Tibial artery (tissue), 4 donors: ENCODE data around the gene TTC36.
"Not testable (repeated sequence)": the region's sequence is repeated elsewhere in the genome, so short reads cannot be mapped to it uniquely, and the experiment has no call there.

Experiments used
- DNase-seq, 2 donors: peaks; one replicate each; pipeline ENCODE4 v3.0.0-alpha.2; 2019
- H3K27ac ChIP-seq, 2 donors: fragments of 200-600 bp; sonication (generic) in 1 of 2; 1 replicate in 1 of 2; 2 replicates in 1 of 2; pipeline ENCODE4 v1.5.1; 2018 to 2019; ENCODE audit warnings: mild to moderate bottlenecking in 1 of 2
- H3K27me3 ChIP-seq, 2 donors: fragments of 200-600 bp; sonication (generic) in 1 of 2; one replicate each; pipeline versions ENCODE4 v1.5.1 to v1.6.0; 2016 to 2019
- H3K36me3 ChIP-seq, 3 donors: fragments of 200-600 bp; sonication (generic) in 2 of 3; one replicate each; pipeline ENCODE4 v1.5.1; 2016 to 2019; ENCODE audit warnings: mild to moderate bottlenecking in 2 of 3
- H3K4me1 ChIP-seq, 4 donors: fragments of 200-600 bp; sonication (generic) in 2 of 4; 1 replicate in 3 of 4; 2 replicates in 1 of 4; pipeline ENCODE4 v1.5.1; 2016 to 2019
- H3K4me3 ChIP-seq, 2 donors: fragments of 200-600 bp; sonication (generic) in 1 of 2; 1 replicate in 1 of 2; 2 replicates in 1 of 2; pipeline ENCODE4 v1.5.1; 2018 to 2019; ENCODE audit warnings: mild to moderate bottlenecking in 2 of 2
- H3K9me3 ChIP-seq, 3 donors: fragments of 200-600 bp; sonication (generic) in 1 of 3; one replicate each; pipeline ENCODE4 v1.5.1; 2016 to 2019
- intact Hi-C: fragments of 100-400 bp; cut with DNase I; formaldehyde crosslinking; loops from one replicate; pipeline ENCODE4 v1.15.0; 2023; ENCODE audit warnings: low total_unique reads
- TF ChIP-seq, protein P1 (sequence below), 2 experiments: fragments of 200-600 bp in 1 of 2; fragments of 450-650 bp in 1 of 2; IDR thresholded peaks; one replicate each; pipeline ENCODE4 v1.5.1; 2017 to 2019; ENCODE audit warnings: antibody characterized with exemption in 2 of 2, mild to moderate bottlenecking in 1 of 2, moderate library complexity in 1 of 2

The TTC36 gene

GRCh38 chr11:118552341-118552740 is 25.1 kb downstream of the TTC36 start:
- H3K4me1 ChIP-seq: no peaks in the 10 kb centered on the region
- H3K36me3 ChIP-seq: peaks cover 58 to 86% (median 65%) of the 10 kb centered on the region in 3 donors
- no peak overlapping the region for H3K4me3 ChIP-seq
- no peaks in the 10 kb centered on the region for H3K27me3 ChIP-seq
- intact Hi-C loops: no loop called here
- no peak for DNase-seq
- TF ChIP-seq, protein P1, sequence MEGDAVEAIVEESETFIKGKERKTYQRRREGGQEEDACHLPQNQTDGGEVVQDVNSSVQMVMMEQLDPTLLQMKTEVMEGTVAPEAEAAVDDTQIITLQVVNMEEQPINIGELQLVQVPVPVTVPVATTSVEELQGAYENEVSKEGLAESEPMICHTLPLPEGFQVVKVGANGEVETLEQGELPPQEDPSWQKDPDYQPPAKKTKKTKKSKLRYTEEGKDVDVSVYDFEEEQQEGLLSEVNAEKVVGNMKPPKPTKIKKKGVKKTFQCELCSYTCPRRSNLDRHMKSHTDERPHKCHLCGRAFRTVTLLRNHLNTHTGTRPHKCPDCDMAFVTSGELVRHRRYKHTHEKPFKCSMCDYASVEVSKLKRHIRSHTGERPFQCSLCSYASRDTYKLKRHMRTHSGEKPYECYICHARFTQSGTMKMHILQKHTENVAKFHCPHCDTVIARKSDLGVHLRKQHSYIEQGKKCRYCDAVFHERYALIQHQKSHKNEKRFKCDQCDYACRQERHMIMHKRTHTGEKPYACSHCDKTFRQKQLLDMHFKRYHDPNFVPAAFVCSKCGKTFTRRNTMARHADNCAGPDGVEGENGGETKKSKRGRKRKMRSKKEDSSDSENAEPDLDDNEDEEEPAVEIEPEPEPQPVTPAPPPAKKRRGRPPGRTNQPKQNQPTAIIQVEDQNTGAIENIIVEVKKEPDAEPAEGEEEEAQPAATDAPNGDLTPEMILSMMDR (IDR thresholded peaks at IDR 0.05): no peak
- H3K9me3 ChIP-seq: no peaks in the 10 kb centered on the region
- H3K27ac ChIP-seq: no peak overlapping the region

- Histone ChIP-seq H3K36me3 (peaks cover 20 to 38% (median 37%) of the 10 kb centered on the region in 3 donors), H3K9me3 (no peaks in the 10 kb centered on the region), H3K4me3 (no peak overlapping the region), H3K27ac (no peak overlapping the region), H3K4me1 (peaks cover 0 to 11% (median 6%) of the 10 kb centered on the region in 4 donors), H3K27me3 (no peaks in the 10 kb centered on the region)
- DNase-seq: peak in 1 of 2 donors; percentile 27
- TF ChIP-seq, protein P1 (IDR thresholded peaks at IDR 0.05): no peak
- intact Hi-C loops: no loop called here
These were observed 33.5 kb downstream of the TTC36 start for GRCh38 chr11:118560806-118561205.

- intact Hi-C loops: no loop called here
- H3K4me3 ChIP-seq: peak overlapping the region; percentile 56 to 67
- no peaks in the 10 kb centered on the region for H3K27me3 ChIP-seq
- H3K36me3 ChIP-seq: no peaks in the 10 kb centered on the region
- peak overlapping the region; percentile 87 to 89 for H3K27ac ChIP-seq
- no peaks in the 10 kb centered on the region for H3K9me3 ChIP-seq
- TF ChIP-seq, protein P1 (IDR thresholded peaks at IDR 0.05): no peak
- DNase-seq: peak; percentile 66 to 78
- H3K4me1 ChIP-seq: peaks cover 0 to 11% (median 6%) of the 10 kb centered on the region in 4 donors
These were observed 37.8 kb downstream of the TTC36 start for GRCh38 chr11:118565051-118565450.

- Histone ChIP-seq H3K27ac (no peak overlapping the region), H3K36me3 (no peaks in the 10 kb centered on the region), H3K9me3 (no peaks in the 10 kb centered on the region), H3K4me3 (no peak overlapping the region), H3K27me3 (no peaks in the 10 kb centered on the region), H3K4me1 (peaks cover 0 to 26% (median 16%) of the 10 kb centered on the region in 4 donors)
- TF ChIP-seq, protein P1 (IDR thresholded peaks at IDR 0.05): no peak
- DNase-seq: no peak
- intact Hi-C loops: loop anchor here (5.0 kb wide), 1 partner anchor 38 kb away; the partner anchor contains the start of gene PHLDB1
These were observed 42.4 kb downstream of the TTC36 start for GRCh38 chr11:118569670-118570069.

DNA sequence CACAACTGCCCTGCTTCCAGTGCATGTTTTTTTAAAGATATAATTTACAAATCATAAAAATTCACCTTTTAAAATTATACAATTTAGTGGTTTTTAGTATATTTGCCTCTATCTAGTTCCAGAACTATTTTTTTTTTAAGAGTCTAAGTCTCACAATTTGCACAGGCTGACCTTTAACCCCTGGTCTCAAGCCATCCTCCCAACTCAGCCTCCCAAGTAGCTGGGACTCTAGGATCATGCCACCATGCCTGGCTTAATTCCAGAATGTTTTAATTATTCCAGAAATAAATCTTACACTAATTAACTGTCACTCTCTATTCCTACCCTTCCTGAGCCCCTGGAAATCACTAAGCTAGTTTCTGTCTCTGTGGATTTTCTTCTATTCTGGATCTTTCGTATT is 43.5 kb downstream of the TTC36 start:
- peak overlapping the region; percentile 99 for H3K27ac ChIP-seq
- H3K9me3 ChIP-seq: no peaks in the 10 kb centered on the region
- intact Hi-C loops: loop anchor here (5.0 kb wide), 1 partner anchor 37 kb away; the partner anchor contains the start of gene PHLDB1
- H3K36me3 ChIP-seq: no peaks in the 10 kb centered on the region
- H3K4me1 ChIP-seq: peaks cover 0 to 32% (median 15%) of the 10 kb centered on the region in 4 donors
- H3K27me3 ChIP-seq: no peaks in the 10 kb centered on the region
- TF ChIP-seq, protein P1 (IDR thresholded peaks at IDR 0.05): no peak
- no peak for DNase-seq
- H3K4me3 ChIP-seq: no peak overlapping the region

DNA sequence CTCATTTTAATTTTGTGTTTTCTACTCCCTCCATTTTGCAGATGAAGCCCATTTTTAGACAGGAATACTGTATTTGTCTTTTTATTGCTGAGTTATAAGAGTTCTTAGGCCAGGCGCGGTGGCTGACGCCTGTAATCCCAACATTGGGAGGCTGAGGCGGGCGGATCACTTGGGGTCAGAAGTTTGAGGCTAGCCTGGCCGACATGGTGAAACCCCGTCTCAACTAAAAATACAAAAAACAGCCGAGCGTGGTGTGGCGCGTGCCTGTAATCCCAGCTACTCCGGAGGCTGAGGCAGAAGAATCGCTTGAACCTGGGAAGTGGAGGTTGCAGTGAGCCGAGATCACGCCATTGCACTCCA is 44.4 kb downstream of the TTC36 start:
- intact Hi-C loops: loop anchor here (5.0 kb wide), 1 partner anchor 36 kb away; the partner anchor contains the start of gene PHLDB1
- not testable (repeated sequence) for H3K27me3 ChIP-seq, H3K9me3 ChIP-seq, H3K36me3 ChIP-seq
- peak; percentile 35 to 71 for DNase-seq
- peaks cover 0 to 39% (median 16%) of the 10 kb centered on the region in 4 donors for H3K4me1 ChIP-seq
- H3K4me3 ChIP-seq: peak overlapping the region; percentile 98
- peak overlapping the region; percentile 99 for H3K27ac ChIP-seq
